GM12801 (cell line): Measurements from ENCODE around the gene PDP2.

Experiments
- CTCF ChIP-seq: IDR thresholded peaks from one replicate; pipeline ENCODE4 v1.5.1; 2011; ENCODE audit warnings: control low read depth; ENCODE audit not compliant: insufficient read length; ENCODE audit errors: extremely low read depth

PDP2 gene

GRCh38 chr16:66924527-66925321 lies 44.4 kb downstream of the PDP2 start:
- no peak for TF ChIP-seq CTCF

DNA sequence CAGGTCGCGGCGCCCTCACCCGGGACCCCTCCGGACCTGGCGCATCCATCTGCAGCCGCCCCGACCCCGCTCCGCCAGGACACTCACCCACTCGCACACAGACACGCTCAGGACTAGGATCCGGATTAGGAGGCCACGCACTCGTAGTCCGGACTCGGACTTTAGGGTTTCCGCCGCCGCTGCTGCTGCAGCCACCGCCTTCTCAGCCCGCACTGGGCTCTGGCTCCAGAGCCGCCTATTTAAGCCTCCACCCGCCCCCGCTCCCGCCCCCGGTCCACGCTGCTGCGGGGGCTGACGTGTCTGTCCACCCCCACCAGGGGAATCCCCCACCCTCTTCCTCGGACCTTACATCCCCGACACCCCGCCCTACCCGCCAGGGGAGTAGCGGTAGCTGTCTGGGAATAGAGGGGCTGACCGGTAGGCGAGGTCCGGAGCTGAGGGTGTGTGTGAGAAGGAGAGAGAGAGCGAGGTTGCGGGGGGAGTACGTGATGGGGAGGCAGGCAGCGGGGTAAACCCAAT lies 45.1 kb downstream of the PDP2 start, which contains the start of gene RRAD:
TSS of gene RRAD (minus strand) at position 214 of the 519 bp plus-strand sequence. CDS start 356 bp downstream, outside the sequence.
- no peak for TF ChIP-seq CTCF

DNA sequence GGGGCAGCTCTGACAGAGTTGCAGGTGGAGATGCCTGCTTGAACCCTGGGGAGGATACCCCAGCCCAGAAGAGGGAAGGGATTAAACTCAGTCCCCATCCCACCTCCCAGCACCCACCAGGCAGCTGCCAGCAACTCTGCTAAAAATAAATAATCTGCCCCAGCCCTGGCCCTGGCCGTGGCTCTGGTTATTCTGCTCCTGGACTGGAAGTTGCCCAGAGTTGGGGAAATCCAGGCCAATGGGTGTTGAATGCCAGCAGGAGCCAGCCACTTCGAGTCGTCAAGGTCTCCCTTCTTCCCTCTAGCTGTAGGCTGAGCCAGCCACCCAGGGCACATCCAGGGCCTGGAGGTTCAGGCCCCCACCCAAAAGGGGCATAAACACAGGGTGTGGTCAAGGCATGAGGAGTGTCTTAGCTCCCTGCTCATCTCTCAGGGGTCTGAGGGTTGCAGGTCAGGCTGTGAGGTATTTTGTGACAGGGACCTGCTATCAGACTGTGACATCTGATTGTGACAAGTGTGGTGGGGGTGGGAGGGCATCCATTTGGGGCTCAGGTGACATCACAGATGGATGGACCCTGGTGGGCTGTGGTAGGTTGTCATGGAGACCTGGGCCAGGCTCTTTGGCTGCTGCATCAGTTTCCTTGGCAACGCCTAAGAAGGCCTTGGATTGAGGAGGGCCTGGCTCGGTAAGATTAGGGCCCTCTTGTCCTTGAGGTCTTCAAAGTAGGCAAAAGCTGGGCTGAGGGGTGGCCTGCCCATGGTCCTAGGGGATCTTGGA lies 46.0 kb downstream of the PDP2 start:
- TF ChIP-seq CTCF: no peak

DNA sequence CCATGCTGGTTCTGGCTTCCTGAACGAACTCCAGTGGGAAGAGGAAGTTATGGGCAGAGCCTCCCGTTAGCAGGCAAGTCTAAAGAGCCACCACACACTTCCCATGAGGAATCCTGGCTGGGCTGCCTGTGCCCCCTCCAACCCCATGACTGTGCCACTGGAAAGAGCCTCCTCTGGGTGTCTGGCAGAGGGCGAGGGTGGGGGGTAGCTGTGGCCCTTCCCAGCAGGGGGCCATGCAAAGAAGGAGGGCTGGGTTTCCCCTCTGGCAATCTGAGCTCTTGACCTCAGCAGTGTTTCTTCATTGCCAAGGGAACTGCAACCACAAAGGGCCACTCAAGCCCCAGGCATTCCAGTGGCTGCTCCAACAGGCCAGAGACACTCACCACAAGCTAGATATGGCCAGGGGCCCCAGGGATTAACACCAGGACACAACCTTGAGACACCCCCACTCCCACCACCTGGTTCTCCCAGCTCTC lies 46.7 kb downstream of the PDP2 start:
- no peak for TF ChIP-seq CTCF

DNA sequence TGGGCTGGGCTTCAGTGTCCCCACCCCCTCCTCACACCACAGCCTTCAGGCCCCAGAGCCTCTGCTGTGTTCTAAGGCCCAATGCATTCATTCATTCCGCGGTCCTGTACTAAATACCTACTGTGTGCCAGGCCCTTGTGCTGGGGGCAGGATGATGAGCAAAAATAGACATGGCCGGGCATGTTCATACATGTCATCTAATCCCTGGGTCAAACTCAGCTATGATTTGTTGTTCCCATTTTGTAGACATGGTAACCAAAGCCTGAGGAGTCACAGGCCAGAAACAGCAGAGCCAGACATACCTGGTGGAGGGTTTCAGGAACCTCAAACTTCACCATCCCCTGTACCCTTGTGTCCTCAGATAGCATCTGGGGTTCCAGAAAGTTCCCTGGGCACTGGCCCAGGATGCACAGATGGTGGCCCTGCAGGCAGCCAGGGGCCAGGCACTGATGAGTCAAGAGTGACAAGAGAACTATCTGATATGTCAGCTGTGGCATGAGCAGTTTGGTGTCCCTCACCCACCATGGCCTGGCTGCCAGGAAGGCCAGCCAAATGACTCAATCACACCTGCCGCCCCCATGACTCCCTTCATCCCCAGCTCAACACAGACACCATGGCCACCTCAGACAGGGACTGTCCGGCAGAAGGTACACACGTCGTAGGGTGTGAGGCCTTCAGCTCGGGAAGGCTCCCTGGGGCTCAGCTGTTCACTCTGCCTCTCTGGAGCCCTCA lies 47.8 kb downstream of the PDP2 start:
- TF ChIP-seq CTCF: no peak

DNA sequence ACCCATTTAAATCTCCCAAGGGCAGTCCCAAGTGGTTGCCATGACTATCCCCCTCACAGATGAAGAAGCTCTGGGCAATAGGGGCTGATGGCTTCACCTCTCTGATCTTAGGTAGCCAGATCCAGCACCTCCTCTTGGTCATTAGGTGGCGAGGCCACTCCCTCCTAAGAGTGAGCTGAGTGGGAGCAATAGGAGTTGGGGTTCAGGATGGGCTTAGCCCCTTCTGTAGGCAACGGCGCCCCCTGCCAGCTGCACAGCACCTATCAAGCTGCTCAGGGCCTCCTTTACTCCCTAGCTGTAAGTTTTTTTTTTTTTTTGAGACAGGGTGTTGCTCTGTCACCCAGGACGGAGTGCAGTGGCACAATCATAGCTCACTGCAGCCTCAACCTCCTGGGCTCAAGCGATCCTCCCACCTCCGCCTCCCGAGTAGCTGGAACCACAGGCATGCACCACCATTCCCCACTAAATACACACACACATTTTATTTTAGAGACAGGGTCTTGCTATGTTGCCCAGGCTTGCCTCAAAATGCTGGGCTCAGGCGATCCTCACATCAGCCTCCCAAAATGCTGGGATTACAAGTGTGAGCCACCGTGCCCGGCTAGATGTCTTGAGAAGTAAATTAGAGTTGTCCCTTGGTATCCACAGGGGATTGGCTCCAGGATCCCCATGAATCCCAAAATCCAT lies 48.5 kb downstream of the PDP2 start:
- no peak for TF ChIP-seq CTCF
